ENCODE results near the gene NDOR1. TPM values are rescaled to one million over a fixed set of nuclear protein-coding genes. Genes with fewer than 3 reads are reported as not detected.

Gene NDOR1
- total and polyA plus RNA-seq, 12 donors = 4.6 to 10.6 (median 5.6) TPM

GRCh38 chr9:137173796-137174664 lies 31.5 kb upstream of the NDOR1 start:
- no peak overlapping the region for H3K27ac ChIP-seq
- ATAC-seq = no peak
- intact Hi-C loops (cut with DNase I) = loop anchor here in 1 of 10 donors (5.0 kb wide), 1 partner anchor 37 kb away; the partner anchor contains the start of gene GRIN1
- H3K36me3 ChIP-seq = peaks cover 0 to 22% (median 0%) of the 10 kb centered on the region in 9 donors
- no peak for DNase-seq
- H3K27me3 ChIP-seq = peaks cover 6 to 60% (median 26%) of the 10 kb centered on the region in 7 donors
- TF ChIP-seq, protein P1, sequence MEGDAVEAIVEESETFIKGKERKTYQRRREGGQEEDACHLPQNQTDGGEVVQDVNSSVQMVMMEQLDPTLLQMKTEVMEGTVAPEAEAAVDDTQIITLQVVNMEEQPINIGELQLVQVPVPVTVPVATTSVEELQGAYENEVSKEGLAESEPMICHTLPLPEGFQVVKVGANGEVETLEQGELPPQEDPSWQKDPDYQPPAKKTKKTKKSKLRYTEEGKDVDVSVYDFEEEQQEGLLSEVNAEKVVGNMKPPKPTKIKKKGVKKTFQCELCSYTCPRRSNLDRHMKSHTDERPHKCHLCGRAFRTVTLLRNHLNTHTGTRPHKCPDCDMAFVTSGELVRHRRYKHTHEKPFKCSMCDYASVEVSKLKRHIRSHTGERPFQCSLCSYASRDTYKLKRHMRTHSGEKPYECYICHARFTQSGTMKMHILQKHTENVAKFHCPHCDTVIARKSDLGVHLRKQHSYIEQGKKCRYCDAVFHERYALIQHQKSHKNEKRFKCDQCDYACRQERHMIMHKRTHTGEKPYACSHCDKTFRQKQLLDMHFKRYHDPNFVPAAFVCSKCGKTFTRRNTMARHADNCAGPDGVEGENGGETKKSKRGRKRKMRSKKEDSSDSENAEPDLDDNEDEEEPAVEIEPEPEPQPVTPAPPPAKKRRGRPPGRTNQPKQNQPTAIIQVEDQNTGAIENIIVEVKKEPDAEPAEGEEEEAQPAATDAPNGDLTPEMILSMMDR (IDR thresholded peaks at IDR 0.05) = no peak
- no peak overlapping the region for H3K4me3 ChIP-seq
- WGBS, 2 donors = 84 to 86% methylated on average over 45 of the region's 45 CpGs
- peaks cover 4 to 21% (median 9%) of the 10 kb centered on the region in 9 donors for H3K4me1 ChIP-seq
- H3K9me3 ChIP-seq = no peaks in the 10 kb centered on the region

GRCh38 chr9:137174722-137175293 lies 30.7 kb upstream of the NDOR1 start:
- TF ChIP-seq, protein P1 (IDR thresholded peaks at IDR 0.05) = no peak
- ATAC-seq (peak in 1 of 8 donors; percentile 8), DNase-seq (no peak)
- peaks cover 0 to 30% (median 7%) of the 10 kb centered on the region in 9 donors for H3K36me3 ChIP-seq
- no peak overlapping the region for H3K4me3 ChIP-seq
- H3K9me3 ChIP-seq = no peaks in the 10 kb centered on the region
- peaks cover 0 to 13% (median 2%) of the 10 kb centered on the region in 9 donors for H3K4me1 ChIP-seq
- WGBS, 2 donors = 45 to 48% methylated on average over 26 to 34 of the region's 34 CpGs
- H3K27ac ChIP-seq = no peak overlapping the region
- peaks cover 0 to 52% (median 18%) of the 10 kb centered on the region in 7 donors for H3K27me3 ChIP-seq
- intact Hi-C loops (cut with DNase I) = loop anchor here in 2 of 10 donors (5.0 kb wide), 2 partner anchors 33 to 38 kb away; partner anchors contain the start of gene GRIN1 (in 1 of the 2)

- Histone ChIP-seq H3K4me3 (no peak overlapping the region), H3K9me3 (no peaks in the 10 kb centered on the region), H3K4me1 (peaks cover 0 to 11% (median 0%) of the 10 kb centered on the region in 9 donors), H3K27ac (no peak overlapping the region), H3K36me3 (peaks cover 2 to 36% (median 13%) of the 10 kb centered on the region in 9 donors), H3K27me3 (peaks cover 0 to 46% (median 12%) of the 10 kb centered on the region in 7 donors)
- ATAC-seq (peak in 3 of 8 donors; percentile 7 to 35 (median 14)), DNase-seq (no peak)
- TF ChIP-seq, protein P1 (IDR thresholded peaks at IDR 0.05) = peak in 5 of 9 donors; percentile 4 to 23 (median 8)
- 40 to 42% methylated on average over 33 of the region's 33 CpGs for WGBS, 2 donors
- intact Hi-C loops (cut with DNase I) = loop anchor here in 1 of 10 donors (5.0 kb wide), 1 partner anchor 33 kb away; no protein-coding TSS in a partner anchor
These were observed 30.0 kb upstream of the NDOR1 start for GRCh38 chr9:137175345-137175961.
